Endodermal cell (in vitro differentiated cells): ENCODE data around the gene DHX38. TPM values are rescaled to one million over a fixed set of nuclear protein-coding genes. Genes with fewer than 3 reads are reported as not detected.
"Not testable (repeated sequence)": the region's sequence is repeated elsewhere in the genome, so short reads cannot be mapped to it uniquely, and the experiment has no call there.

Experiments
- DNase-seq: peaks from one replicate; pipeline ENCODE4 v3.0.0-alpha.2; 2017
- H3K27ac ChIP-seq: 2 replicates; pipeline ENCODE4 v1.5.1; 2013; ENCODE audit warnings: mild to moderate bottlenecking, low read depth, low read length, moderate library complexity
- H3K27me3 ChIP-seq: 2 replicates; pipeline ENCODE4 v1.6.1; 2013; ENCODE audit warnings: mild to moderate bottlenecking, low read length, moderate library complexity; ENCODE audit not compliant: insufficient read depth, control insufficient read depth, poor library complexity, severe bottlenecking
- H3K36me3 ChIP-seq: 2 replicates; pipeline ENCODE4 v1.7.0; 2013; ENCODE audit warnings: mild to moderate bottlenecking, low read length, moderate library complexity; ENCODE audit not compliant: control insufficient read depth, insufficient read depth
- H3K4me1 ChIP-seq: one replicate; pipeline ENCODE4 v1.7.0; 2013; ENCODE audit warnings: low read length; ENCODE audit not compliant: control insufficient read depth, insufficient read depth
- H3K4me3 ChIP-seq: 2 replicates; pipeline ENCODE4 v1.5.1; 2013; ENCODE audit warnings: mild to moderate bottlenecking, low read length, moderate library complexity
- H3K9ac ChIP-seq: 2 replicates; pipeline ENCODE4 v1.6.1; 2013; ENCODE audit warnings: mild to moderate bottlenecking, low read length, moderate library complexity; ENCODE audit not compliant: poor library complexity, severe bottlenecking; ENCODE audit errors: extremely low read depth
- H3K9me3 ChIP-seq: 2 replicates; pipeline ENCODE4 v1.6.1; 2013; ENCODE audit warnings: mild to moderate bottlenecking, low read length, moderate library complexity; ENCODE audit not compliant: control insufficient read depth
- H3K27ac Mint-ChIP-seq: 2 replicates; pipeline ENCODE4 v1.8.0; 2020; ENCODE audit warnings: mixed read lengths
- H3K27me3 Mint-ChIP-seq: 2 replicates; pipeline ENCODE4 v1.8.0; 2021; ENCODE audit warnings: mild to moderate bottlenecking, mixed read lengths; ENCODE audit not compliant: insufficient read depth
- H3K36me3 Mint-ChIP-seq: 2 replicates; pipeline ENCODE4 v1.8.0; 2020; ENCODE audit warnings: low read depth, mixed read lengths
- H3K4me1 Mint-ChIP-seq: 2 replicates; pipeline ENCODE4 v1.8.0; 2020; ENCODE audit warnings: mixed read lengths
- H3K4me3 Mint-ChIP-seq: 2 replicates; pipeline ENCODE4 v1.8.0; 2020; ENCODE audit warnings: mild to moderate bottlenecking, moderate library complexity, mixed read lengths
- H3K9me3 Mint-ChIP-seq: 2 replicates; pipeline ENCODE4 v1.8.0; 2020; ENCODE audit warnings: mild to moderate bottlenecking, mixed read lengths
- CTCF ChIP-seq: fragments of 200-600 bp; sonication (generic); conservative IDR thresholded peaks from 2 replicates; pipeline ENCODE4 v1.5.0; 2021; ENCODE audit warnings: antibody characterized with exemption, mild to moderate bottlenecking
- WGBS, 2 experiments: methylation state at CpG; one replicate each; pipeline versions ENCODE4 v1.1.5 to v1.1.7; 2013; ENCODE audit warnings: missing lambda C conversion rate in 2 of 2, mixed read lengths in 1 of 2; ENCODE audit not compliant: insufficient coverage in 1 of 2, insufficient read length in 1 of 2; 5-methylcytosine and 5-hydroxymethylcytosine counted together
- total RNA-seq, 2 donors: library from RNA; stranded (reverse); fragmentation: NEBNext Ultra II Directional in 1 of 2; extraction: Animal tissue kit (Norgen Biotek cat#: 25700) in 1 of 2; gene quantifications; 2 replicates in 1 of 2; 3 replicates in 1 of 2; pipeline ENCODE4 v1.2.1, GENCODE V29; 2021

DHX38 gene
- total RNA-seq, 2 donors from 2014 or later: 66.9 to 80.1 TPM

DNA sequence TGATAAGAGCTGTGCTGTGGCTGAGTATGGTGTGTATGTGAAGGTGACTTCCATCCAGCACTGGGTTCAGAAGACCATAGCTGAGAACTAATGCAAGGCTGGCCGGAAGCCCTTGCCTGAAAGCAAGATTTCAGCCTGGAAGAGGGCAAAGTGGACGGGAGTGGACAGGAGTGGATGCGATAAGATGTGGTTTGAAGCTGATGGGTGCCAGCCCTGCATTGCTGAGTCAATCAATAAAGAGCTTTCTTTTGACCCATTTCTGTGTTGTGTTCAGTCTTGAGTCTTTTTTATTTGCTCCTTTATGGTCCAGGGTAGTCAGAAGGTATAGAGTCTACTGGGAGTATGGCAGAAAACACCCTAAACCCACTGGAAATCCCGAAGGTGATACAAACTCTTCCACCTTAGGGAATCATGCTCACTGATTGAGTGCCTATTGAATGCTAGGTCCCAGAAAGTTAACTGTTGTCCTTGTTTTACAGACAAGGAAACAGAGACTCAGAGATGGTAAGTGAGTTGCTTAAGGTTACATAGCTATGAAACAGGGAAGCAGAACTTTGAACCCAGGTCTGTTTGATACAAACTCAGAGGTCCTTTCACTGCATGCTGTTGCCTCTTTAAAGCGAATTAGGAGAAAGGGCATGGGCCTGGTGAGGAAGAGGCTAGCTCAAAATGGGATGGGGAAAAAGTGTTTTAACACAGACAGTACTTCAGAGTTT lies 16.5 kb upstream of the DHX38 start:
- not testable (repeated sequence) for H3K9ac ChIP-seq, H3K36me3 Mint-ChIP-seq, H3K27ac ChIP-seq, H3K27me3 ChIP-seq, H3K9me3 ChIP-seq, H3K27me3 Mint-ChIP-seq, H3K36me3 ChIP-seq, DNase-seq, H3K4me3 ChIP-seq, H3K27ac Mint-ChIP-seq, H3K4me1 ChIP-seq, H3K9me3 Mint-ChIP-seq, H3K4me3 Mint-ChIP-seq
- 86% methylated on average over 1 of the region's 5 CpGs; no CpG with 5 or more reads in 1 of the 2 experiments for WGBS, 2 experiments
- H3K4me1 Mint-ChIP-seq: peaks cover 24% of the 10 kb centered on the region

DNA sequence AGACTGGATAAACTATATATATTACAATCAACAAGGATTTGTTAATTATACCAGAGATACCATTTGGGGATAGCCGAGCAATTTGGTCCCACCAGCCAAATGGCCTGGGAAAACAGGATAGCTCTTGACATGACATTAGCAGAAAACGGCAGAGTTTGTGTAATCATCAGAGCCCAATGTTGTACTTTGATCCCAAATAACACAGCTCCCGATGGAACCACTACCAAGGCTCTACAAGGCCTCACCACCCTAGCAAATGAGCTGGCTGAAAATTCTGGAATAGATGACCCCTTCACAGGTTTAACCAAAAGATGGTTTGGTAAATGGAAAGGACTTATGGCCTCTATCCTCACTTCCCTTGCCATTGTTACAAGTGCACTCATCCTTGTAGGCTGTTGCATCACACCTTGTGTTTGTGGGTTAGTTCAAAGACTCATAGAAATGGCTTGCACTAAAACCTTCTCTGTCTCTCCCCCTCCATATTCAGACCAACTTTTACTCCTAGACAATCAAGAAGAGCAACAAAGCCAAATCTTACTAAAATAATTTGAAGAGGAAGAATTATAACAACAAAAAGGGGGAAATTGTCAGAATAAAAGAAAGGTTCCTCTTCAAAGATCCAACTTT lies 9.8 kb upstream of the DHX38 start:
- Histone ChIP-seq H3K36me3 (peaks cover 47% of the 10 kb centered on the region), H3K27me3 (no peaks in the 10 kb centered on the region), H3K4me1 (no peaks in the 10 kb centered on the region), H3K9ac (no peak overlapping the region), H3K4me3 (no peak overlapping the region), H3K9me3 (peaks cover 29% of the 10 kb centered on the region), H3K27ac (no peak overlapping the region)
- H3K27ac Mint-ChIP-seq: no peak overlapping the region
- H3K4me3 Mint-ChIP-seq: no peak overlapping the region
- no peaks in the 10 kb centered on the region for H3K4me1 Mint-ChIP-seq
- H3K36me3 Mint-ChIP-seq: peaks cover 45% of the 10 kb centered on the region
- H3K9me3 Mint-ChIP-seq: peaks cover 17% of the 10 kb centered on the region
- no peaks in the 10 kb centered on the region for H3K27me3 Mint-ChIP-seq
- WGBS, 2 experiments: 62 to 67% methylated on average over 3 of the region's 3 CpGs
- DNase-seq: no peak
- TF ChIP-seq CTCF: no peak

GRCh38 chr16:72084445-72084844 lies 9.2 kb upstream of the DHX38 start:
- Histone ChIP-seq H3K4me3 (no peak overlapping the region), H3K4me1 (no peaks in the 10 kb centered on the region), H3K9me3 (peaks cover 29% of the 10 kb centered on the region), H3K27me3 (no peaks in the 10 kb centered on the region), H3K27ac (no peak overlapping the region), H3K9ac (no peak overlapping the region), H3K36me3 (peaks cover 53% of the 10 kb centered on the region)
- peaks cover 50% of the 10 kb centered on the region for H3K36me3 Mint-ChIP-seq
- no peak for TF ChIP-seq CTCF
- no peak for DNase-seq
- whole genome bisulfite sequencing, 2 experiments: 94% methylated on average over 10 of the region's 10 CpGs
- H3K9me3 Mint-ChIP-seq: peaks cover 17% of the 10 kb centered on the region
- no peak overlapping the region for H3K4me3 Mint-ChIP-seq
- H3K27ac Mint-ChIP-seq: no peak overlapping the region
- H3K4me1 Mint-ChIP-seq: no peaks in the 10 kb centered on the region
- no peaks in the 10 kb centered on the region for H3K27me3 Mint-ChIP-seq
